ENCODE data around the gene ABHD11. TPM values are rescaled to one million over a fixed set of nuclear protein-coding genes. Genes with fewer than 3 reads are reported as not detected.
"Not testable (repeated sequence)": the region's sequence is repeated elsewhere in the genome, so short reads cannot be mapped to it uniquely, and the experiment has no call there.

Gene ABHD11
- 5.0 and 14.8 TPM in 2 replicates for total RNA-seq (ENCODE audit: low replicate concordance)

GRCh38 chr7:73738612-73739386 lies at the start of gene ABHD11:
TSS of gene ABHD11 (minus strand) at chr7:73738802. CDS start at chr7:73738770, 32 bp downstream.
- DNase-seq (ENCODE audit: low read depth), result peak; percentile 95
- peak within 1 kb of the TSS; percentile 88 for H3K4me3 ChIP-seq (ENCODE audit: low read depth, low read length)
- no peak for TF ChIP-seq CTCF (IDR thresholded peaks at IDR 0.05; ENCODE audit: insufficient read depth, low read length)

GRCh38 chr7:73787786-73788048 lies 49.1 kb upstream of the ABHD11 start:
- not testable (repeated sequence) for DNase-seq (ENCODE audit: low read depth)

GRCh38 chr7:73786588-73786987 lies 48.0 kb upstream of the ABHD11 start:
- no peak for DNase-seq (ENCODE audit: low read depth)
- TF ChIP-seq CTCF (IDR thresholded peaks at IDR 0.05; ENCODE audit: insufficient read depth, low read length), result no peak
- H3K4me3 ChIP-seq (ENCODE audit: low read depth, low read length), result no peak overlapping the region

More at GRCh38 chr7:73787786-73788048, 49.1 kb upstream of the ABHD11 start:
- not testable (repeated sequence) for H3K4me3 ChIP-seq (ENCODE audit: low read depth, low read length)

GRCh38 chr7:73779517-73779916 lies 40.9 kb upstream of the ABHD11 start:
- no peak for TF ChIP-seq CTCF (IDR thresholded peaks at IDR 0.05; ENCODE audit: insufficient read depth, low read length)
- no peak overlapping the region for H3K4me3 ChIP-seq (ENCODE audit: low read depth, low read length)
- peak; percentile 26 for DNase-seq (ENCODE audit: low read depth)

- DNase-seq (ENCODE audit: low read depth), result no peak
- no peak overlapping the region for H3K4me3 ChIP-seq (ENCODE audit: low read depth, low read length)
- no peak for TF ChIP-seq CTCF (IDR thresholded peaks at IDR 0.05; ENCODE audit: insufficient read depth, low read length)
These were observed 40.3 kb upstream of the ABHD11 start for GRCh38 chr7:73778801-73779389.

- DNase-seq (ENCODE audit: low read depth), result peak; percentile 39
- no peak overlapping the region for H3K4me3 ChIP-seq (ENCODE audit: low read depth, low read length)
- no peak for TF ChIP-seq CTCF (IDR thresholded peaks at IDR 0.05; ENCODE audit: insufficient read depth, low read length)
These were observed 36.3 kb upstream of the ABHD11 start for GRCh38 chr7:73774923-73775322.

- H3K4me3 ChIP-seq (ENCODE audit: low read depth, low read length), result no peak overlapping the region
- TF ChIP-seq CTCF (IDR thresholded peaks at IDR 0.05; ENCODE audit: insufficient read depth, low read length), result no peak
- DNase-seq (ENCODE audit: low read depth), result no peak
These were observed 35.3 kb upstream of the ABHD11 start for GRCh38 chr7:73773700-73774517.
